HEK293 (cell line): ENCODE measurements around the gene ZNF593OS.
A peak's percentile ranks its signal among the peaks of the same experiment; 100 is the strongest.

Source experiments
- FEZF1 ChIP-seq: fragments of 450-650 bp; formaldehyde crosslinking; IDR thresholded peaks from 2 replicates; pipeline ENCODE4 v1.5.1; 2016; ENCODE audit warnings: missing biosample characterization, missing genetic modification characterization
- MZF1 ChIP-seq: fragments of 450-650 bp; formaldehyde crosslinking; IDR thresholded peaks from 2 replicates; pipeline ENCODE4 v1.5.1; 2017; ENCODE audit warnings: missing biosample characterization, missing genetic modification characterization, borderline replicate concordance
- OSR2 ChIP-seq: fragments of 450-650 bp; formaldehyde crosslinking; IDR thresholded peaks from 2 replicates; pipeline ENCODE4 v1.5.1; 2016; ENCODE audit warnings: missing biosample characterization, missing genetic modification characterization
- OVOL3 ChIP-seq: fragments of 450-650 bp; formaldehyde crosslinking; IDR thresholded peaks from 2 replicates; pipeline ENCODE4 v1.5.1; 2016; ENCODE audit warnings: missing biosample characterization, missing genetic modification characterization
- SP3 ChIP-seq: fragments of 450-650 bp; formaldehyde crosslinking; IDR thresholded peaks from 2 replicates; pipeline ENCODE4 v1.5.1; 2016; ENCODE audit warnings: missing biosample characterization, missing genetic modification characterization
- SP7 ChIP-seq: fragments of 450-650 bp; formaldehyde crosslinking; IDR thresholded peaks from 2 replicates; pipeline ENCODE4 v1.5.1; 2016; ENCODE audit warnings: missing biosample characterization, missing genetic modification characterization
- WT1 ChIP-seq: fragments of 450-650 bp; formaldehyde crosslinking; IDR thresholded peaks from 2 replicates; pipeline ENCODE4 v1.5.1; 2016; ENCODE audit warnings: missing biosample characterization, missing genetic modification characterization
- ZBTB1 ChIP-seq: fragments of 450-650 bp; formaldehyde crosslinking; IDR thresholded peaks from 2 replicates; pipeline ENCODE4 v1.5.1; 2016; ENCODE audit warnings: missing biosample characterization, missing genetic modification characterization
- ZFP3 ChIP-seq: fragments of 450-650 bp; formaldehyde crosslinking; IDR thresholded peaks from 2 replicates; pipeline ENCODE4 v1.5.1; 2016; ENCODE audit warnings: low read depth, missing biosample characterization, missing genetic modification characterization
- ZFP69B ChIP-seq: fragments of 450-650 bp; formaldehyde crosslinking; IDR thresholded peaks from 2 replicates; pipeline ENCODE4 v1.5.1; 2016; ENCODE audit warnings: missing biosample characterization, missing genetic modification characterization
- ZNF155 ChIP-seq: fragments of 450-650 bp; formaldehyde crosslinking; IDR thresholded peaks from 2 replicates; pipeline ENCODE4 v1.5.1; 2016; ENCODE audit warnings: missing biosample characterization, missing genetic modification characterization
- ZNF23 ChIP-seq: fragments of 450-650 bp; formaldehyde crosslinking; IDR thresholded peaks from 2 replicates; pipeline ENCODE4 v1.5.1; 2016; ENCODE audit warnings: missing biosample characterization, missing genetic modification characterization, borderline replicate concordance
- ZNF311 ChIP-seq: fragments of 450-650 bp; formaldehyde crosslinking; IDR thresholded peaks from 2 replicates; pipeline ENCODE4 v1.5.1; 2017; ENCODE audit warnings: missing biosample characterization, missing genetic modification characterization, borderline replicate concordance
- ZNF354C ChIP-seq: fragments of 450-650 bp; formaldehyde crosslinking; IDR thresholded peaks from 2 replicates; pipeline ENCODE4 v1.5.1; 2016; ENCODE audit warnings: missing biosample characterization, missing genetic modification characterization, low read depth, borderline replicate concordance
- ZNF391 ChIP-seq: fragments of 450-650 bp; formaldehyde crosslinking; IDR thresholded peaks from 2 replicates; pipeline ENCODE4 v1.5.1; 2016; ENCODE audit warnings: low read depth, missing biosample characterization, missing genetic modification characterization, borderline replicate concordance
- ZNF548 ChIP-seq: fragments of 450-650 bp; formaldehyde crosslinking; IDR thresholded peaks from 2 replicates; pipeline ENCODE4 v1.5.1; 2016; ENCODE audit warnings: missing biosample characterization, missing genetic modification characterization
- ZNF549 ChIP-seq: fragments of 450-650 bp; IDR thresholded peaks from 2 replicates; pipeline ENCODE4 v1.5.1; 2018; ENCODE audit warnings: missing biosample characterization, missing genetic modification characterization, mild to moderate bottlenecking, inconsistent platforms, moderate library complexity
- ZNF654 ChIP-seq: fragments of 450-650 bp; formaldehyde crosslinking; IDR thresholded peaks from 2 replicates; pipeline ENCODE4 v1.5.1; 2016; ENCODE audit warnings: low read depth, missing biosample characterization, missing genetic modification characterization
- ZNF664 ChIP-seq: fragments of 450-650 bp; formaldehyde crosslinking; IDR thresholded peaks from 2 replicates; pipeline ENCODE4 v1.5.1; 2016; ENCODE audit warnings: missing biosample characterization, missing genetic modification characterization
- ZNF707 ChIP-seq: fragments of 450-650 bp; formaldehyde crosslinking; IDR thresholded peaks from 2 replicates; pipeline ENCODE4 v1.5.1; 2016; ENCODE audit warnings: missing biosample characterization, missing genetic modification characterization
- ZNF777 ChIP-seq: fragments of 450-650 bp; formaldehyde crosslinking; IDR thresholded peaks from 2 replicates; pipeline ENCODE4 v1.5.1; 2017; ENCODE audit warnings: missing biosample characterization, missing genetic modification characterization, borderline replicate concordance
- TF ChIP-seq, protein P1 (sequence below): fragments of 450-650 bp; formaldehyde crosslinking; IDR thresholded peaks from 2 replicates; pipeline ENCODE4 v1.5.1; 2016; ENCODE audit warnings: missing biosample characterization, missing genetic modification characterization, borderline replicate concordance
- TF ChIP-seq, protein P2 (sequence below): fragments of 450-650 bp; formaldehyde crosslinking; IDR thresholded peaks from 2 replicates; pipeline ENCODE4 v1.5.1; 2017; ENCODE audit warnings: missing biosample characterization, mild to moderate bottlenecking, missing genetic modification characterization, moderate library complexity
- TF ChIP-seq, protein P3 (sequence below): sonication (generic); formaldehyde crosslinking; IDR thresholded peaks from 2 replicates; pipeline ENCODE4 v1.8.1; 2022; ENCODE audit warnings: mild to moderate bottlenecking, moderate library complexity, missing genetic modification reagents
- TF ChIP-seq, protein P4 (sequence below): fragments of 450-650 bp; formaldehyde crosslinking; IDR thresholded peaks from 2 replicates; pipeline ENCODE4 v1.5.1; 2016; ENCODE audit warnings: missing biosample characterization, missing genetic modification characterization, low read depth
- TF ChIP-seq, protein P5 (sequence below): fragments of 450-650 bp; formaldehyde crosslinking; IDR thresholded peaks from 2 replicates; pipeline ENCODE4 v1.5.1; 2017; ENCODE audit warnings: missing biosample characterization, missing genetic modification characterization
- TF ChIP-seq, protein P6 (sequence below): fragments of 450-650 bp; formaldehyde crosslinking; IDR thresholded peaks from 2 replicates; pipeline ENCODE4 v1.5.1; 2016; ENCODE audit warnings: missing biosample characterization, missing genetic modification characterization
- TF ChIP-seq, protein P7 (sequence below): fragments of 450-650 bp; formaldehyde crosslinking; IDR thresholded peaks from 2 replicates; pipeline ENCODE4 v1.5.1; 2016; ENCODE audit warnings: missing biosample characterization, missing genetic modification characterization

ZNF593OS gene

DNA sequence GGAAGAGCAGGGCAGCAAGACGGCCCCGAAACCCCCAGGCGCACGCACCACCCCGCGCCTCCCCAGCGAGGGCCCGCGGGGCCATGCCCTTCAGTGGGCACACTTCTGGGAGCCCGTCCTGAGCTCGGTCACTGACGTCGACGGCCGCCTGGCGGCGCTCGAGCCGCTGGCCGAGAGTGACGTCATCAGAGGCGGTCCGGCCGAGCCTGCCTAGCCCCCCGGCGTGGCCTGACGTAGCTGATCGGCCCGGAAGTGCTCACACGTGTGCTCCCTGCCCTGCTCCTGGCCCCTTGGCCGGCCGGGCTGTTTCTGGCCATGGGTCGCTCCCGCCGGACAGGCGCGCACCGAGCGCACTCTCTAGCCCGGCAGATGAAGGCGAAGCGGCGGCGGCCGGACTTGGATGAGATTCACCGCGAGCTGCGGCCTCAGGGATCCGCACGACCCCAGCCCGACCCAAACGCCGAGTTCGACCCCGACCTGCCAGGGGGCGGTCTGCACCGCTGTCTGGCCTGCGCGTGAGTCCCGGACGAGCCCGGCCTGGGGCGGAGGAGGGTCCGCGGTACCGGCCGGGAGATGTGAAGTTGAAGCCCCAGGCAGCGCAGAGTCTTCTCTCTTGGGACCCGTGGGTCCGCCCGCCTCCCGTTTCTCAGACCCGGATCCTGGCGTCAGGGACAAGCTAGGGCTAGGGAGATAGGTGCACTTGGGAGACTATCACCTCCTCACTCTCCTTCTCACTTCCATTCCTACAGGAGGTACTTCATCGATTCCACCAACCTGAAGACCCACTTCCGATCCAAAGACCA lies 1.8 kb downstream of the ZNF593OS start, which contains the start of gene ZNF593 (continued):
- TF ChIP-seq, protein P1, sequence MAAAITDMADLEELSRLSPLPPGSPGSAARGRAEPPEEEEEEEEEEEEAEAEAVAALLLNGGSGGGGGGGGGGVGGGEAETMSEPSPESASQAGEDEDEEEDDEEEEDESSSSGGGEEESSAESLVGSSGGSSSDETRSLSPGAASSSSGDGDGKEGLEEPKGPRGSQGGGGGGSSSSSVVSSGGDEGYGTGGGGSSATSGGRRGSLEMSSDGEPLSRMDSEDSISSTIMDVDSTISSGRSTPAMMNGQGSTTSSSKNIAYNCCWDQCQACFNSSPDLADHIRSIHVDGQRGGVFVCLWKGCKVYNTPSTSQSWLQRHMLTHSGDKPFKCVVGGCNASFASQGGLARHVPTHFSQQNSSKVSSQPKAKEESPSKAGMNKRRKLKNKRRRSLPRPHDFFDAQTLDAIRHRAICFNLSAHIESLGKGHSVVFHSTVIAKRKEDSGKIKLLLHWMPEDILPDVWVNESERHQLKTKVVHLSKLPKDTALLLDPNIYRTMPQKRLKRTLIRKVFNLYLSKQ: 0 out of 2 replicates have a peak, but pooled peaks have one; percentile 5
- TF ChIP-seq, protein P2, sequence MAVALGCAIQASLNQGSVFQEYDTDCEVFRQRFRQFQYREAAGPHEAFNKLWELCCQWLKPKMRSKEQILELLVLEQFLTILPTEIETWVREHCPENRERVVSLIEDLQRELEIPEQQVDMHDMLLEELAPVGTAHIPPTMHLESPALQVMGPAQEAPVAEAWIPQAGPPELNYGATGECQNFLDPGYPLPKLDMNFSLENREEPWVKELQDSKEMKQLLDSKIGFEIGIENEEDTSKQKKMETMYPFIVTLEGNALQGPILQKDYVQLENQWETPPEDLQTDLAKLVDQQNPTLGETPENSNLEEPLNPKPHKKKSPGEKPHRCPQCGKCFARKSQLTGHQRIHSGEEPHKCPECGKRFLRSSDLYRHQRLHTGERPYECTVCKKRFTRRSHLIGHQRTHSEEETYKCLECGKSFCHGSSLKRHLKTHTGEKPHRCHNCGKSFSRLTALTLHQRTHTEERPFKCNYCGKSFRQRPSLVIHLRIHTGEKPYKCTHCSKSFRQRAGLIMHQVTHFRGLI (tag by site-specific recombination): peak; percentile 85
- TF ChIP-seq ZNF654 (tag by site-specific recombination) (no peak), SP7 (tag by site-specific recombination) (peak; percentile 94), ZNF549 (no peak), WT1 (tag by site-specific recombination) (no peak; the same call in 1 of the 2 replicates), ZBTB1 (peak; percentile 85; the same call in 1 of the 2 replicates), ZNF155 (tag by site-specific recombination) (no peak), ZNF664 (tag by site-specific recombination) (no peak), ZNF354C (no peak), OVOL3 (tag by site-specific recombination) (peak; percentile 30; the same call in 1 of the 2 replicates), ZNF311 (tag by site-specific recombination) (no peak), ZNF777 (tag by site-specific recombination) (no peak), ZNF707 (tag by site-specific recombination) (no peak), ZNF548 (no peak), ZNF391 (tag by site-specific recombination) (peak; percentile 87; the same call in 1 of the 2 replicates), ZNF23 (tag by site-specific recombination) (no peak), MZF1 (tag by site-specific recombination) (no peak), ZFP3 (tag by site-specific recombination) (no peak), ZFP69B (tag by site-specific recombination) (peak; percentile 80), OSR2 (tag by site-specific recombination) (peak; percentile 35), FEZF1 (peak; percentile 33; the same call in 1 of the 2 replicates), SP3 (peak; percentile 69)
- TF ChIP-seq, protein P3, sequence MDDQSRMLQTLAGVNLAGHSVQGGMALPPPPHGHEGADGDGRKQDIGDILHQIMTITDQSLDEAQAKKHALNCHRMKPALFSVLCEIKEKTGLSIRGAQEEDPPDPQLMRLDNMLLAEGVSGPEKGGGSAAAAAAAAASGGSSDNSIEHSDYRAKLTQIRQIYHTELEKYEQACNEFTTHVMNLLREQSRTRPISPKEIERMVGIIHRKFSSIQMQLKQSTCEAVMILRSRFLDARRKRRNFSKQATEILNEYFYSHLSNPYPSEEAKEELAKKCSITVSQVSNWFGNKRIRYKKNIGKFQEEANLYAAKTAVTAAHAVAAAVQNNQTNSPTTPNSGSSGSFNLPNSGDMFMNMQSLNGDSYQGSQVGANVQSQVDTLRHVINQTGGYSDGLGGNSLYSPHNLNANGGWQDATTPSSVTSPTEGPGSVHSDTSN (CRISPR knock-in tag): no peak
- TF ChIP-seq, protein P4, sequence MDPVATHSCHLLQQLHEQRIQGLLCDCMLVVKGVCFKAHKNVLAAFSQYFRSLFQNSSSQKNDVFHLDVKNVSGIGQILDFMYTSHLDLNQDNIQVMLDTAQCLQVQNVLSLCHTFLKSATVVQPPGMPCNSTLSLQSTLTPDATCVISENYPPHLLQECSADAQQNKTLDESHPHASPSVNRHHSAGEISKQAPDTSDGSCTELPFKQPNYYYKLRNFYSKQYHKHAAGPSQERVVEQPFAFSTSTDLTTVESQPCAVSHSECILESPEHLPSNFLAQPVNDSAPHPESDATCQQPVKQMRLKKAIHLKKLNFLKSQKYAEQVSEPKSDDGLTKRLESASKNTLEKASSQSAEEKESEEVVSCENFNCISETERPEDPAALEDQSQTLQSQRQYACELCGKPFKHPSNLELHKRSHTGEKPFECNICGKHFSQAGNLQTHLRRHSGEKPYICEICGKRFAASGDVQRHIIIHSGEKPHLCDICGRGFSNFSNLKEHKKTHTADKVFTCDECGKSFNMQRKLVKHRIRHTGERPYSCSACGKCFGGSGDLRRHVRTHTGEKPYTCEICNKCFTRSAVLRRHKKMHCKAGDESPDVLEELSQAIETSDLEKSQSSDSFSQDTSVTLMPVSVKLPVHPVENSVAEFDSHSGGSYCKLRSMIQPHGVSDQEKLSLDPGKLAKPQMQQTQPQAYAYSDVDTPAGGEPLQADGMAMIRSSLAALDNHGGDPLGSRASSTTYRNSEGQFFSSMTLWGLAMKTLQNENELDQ (tag by site-specific recombination): no peak
- TF ChIP-seq, protein P5, sequence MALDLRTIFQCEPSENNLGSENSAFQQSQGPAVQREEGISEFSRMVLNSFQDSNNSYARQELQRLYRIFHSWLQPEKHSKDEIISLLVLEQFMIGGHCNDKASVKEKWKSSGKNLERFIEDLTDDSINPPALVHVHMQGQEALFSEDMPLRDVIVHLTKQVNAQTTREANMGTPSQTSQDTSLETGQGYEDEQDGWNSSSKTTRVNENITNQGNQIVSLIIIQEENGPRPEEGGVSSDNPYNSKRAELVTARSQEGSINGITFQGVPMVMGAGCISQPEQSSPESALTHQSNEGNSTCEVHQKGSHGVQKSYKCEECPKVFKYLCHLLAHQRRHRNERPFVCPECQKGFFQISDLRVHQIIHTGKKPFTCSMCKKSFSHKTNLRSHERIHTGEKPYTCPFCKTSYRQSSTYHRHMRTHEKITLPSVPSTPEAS (tag by site-specific recombination): peak; percentile 53
- TF ChIP-seq, protein P6, sequence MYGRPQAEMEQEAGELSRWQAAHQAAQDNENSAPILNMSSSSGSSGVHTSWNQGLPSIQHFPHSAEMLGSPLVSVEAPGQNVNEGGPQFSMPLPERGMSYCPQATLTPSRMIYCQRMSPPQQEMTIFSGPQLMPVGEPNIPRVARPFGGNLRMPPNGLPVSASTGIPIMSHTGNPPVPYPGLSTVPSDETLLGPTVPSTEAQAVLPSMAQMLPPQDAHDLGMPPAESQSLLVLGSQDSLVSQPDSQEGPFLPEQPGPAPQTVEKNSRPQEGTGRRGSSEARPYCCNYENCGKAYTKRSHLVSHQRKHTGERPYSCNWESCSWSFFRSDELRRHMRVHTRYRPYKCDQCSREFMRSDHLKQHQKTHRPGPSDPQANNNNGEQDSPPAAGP (tag by site-specific recombination): peak; percentile 98
- TF ChIP-seq, protein P7, sequence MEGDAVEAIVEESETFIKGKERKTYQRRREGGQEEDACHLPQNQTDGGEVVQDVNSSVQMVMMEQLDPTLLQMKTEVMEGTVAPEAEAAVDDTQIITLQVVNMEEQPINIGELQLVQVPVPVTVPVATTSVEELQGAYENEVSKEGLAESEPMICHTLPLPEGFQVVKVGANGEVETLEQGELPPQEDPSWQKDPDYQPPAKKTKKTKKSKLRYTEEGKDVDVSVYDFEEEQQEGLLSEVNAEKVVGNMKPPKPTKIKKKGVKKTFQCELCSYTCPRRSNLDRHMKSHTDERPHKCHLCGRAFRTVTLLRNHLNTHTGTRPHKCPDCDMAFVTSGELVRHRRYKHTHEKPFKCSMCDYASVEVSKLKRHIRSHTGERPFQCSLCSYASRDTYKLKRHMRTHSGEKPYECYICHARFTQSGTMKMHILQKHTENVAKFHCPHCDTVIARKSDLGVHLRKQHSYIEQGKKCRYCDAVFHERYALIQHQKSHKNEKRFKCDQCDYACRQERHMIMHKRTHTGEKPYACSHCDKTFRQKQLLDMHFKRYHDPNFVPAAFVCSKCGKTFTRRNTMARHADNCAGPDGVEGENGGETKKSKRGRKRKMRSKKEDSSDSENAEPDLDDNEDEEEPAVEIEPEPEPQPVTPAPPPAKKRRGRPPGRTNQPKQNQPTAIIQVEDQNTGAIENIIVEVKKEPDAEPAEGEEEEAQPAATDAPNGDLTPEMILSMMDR: peak; percentile 98
